Activated T-cell treated with anti-CD3 and anti-CD28 coated beads for 48 hours (primary cell): Measurements from ENCODE around the gene CHMP1B.

Experiments used
- DNase-seq: peaks from one replicate; pipeline ENCODE4 v3.0.0-alpha.2; 2020; ENCODE audit warnings: low read depth

CHMP1B gene, protein sequence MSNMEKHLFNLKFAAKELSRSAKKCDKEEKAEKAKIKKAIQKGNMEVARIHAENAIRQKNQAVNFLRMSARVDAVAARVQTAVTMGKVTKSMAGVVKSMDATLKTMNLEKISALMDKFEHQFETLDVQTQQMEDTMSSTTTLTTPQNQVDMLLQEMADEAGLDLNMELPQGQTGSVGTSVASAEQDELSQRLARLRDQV

DNA sequence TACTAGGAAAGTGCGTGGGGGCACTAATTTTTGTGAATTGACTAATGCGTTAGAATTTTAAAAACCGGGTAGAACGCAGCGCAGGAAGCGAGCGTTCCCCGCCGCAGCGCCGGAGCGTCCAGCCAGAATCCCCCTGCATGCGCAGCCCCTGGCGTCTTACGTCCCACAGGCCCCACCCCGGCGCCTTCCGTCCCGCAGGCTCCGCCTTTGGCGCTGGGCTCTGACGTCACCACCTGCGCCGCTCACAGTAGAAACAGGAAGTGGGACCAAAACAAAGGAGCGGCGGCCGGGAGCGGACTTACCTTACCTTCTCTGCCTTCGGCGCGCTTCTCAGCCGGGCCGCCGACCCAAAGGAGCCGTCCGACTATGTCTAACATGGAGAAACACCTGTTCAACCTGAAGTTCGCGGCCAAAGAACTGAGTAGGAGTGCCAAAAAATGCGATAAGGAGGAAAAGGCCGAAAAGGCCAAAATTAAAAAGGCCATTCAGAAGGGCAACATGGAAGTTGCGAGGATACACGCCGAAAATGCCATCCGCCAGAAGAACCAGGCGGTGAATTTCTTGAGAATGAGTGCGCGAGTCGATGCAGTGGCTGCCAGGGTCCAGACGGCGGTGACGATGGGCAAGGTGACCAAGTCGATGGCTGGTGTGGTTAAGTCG is at the start of gene CHMP1B:
Gene CHMP1B (plus strand): TSS at position 268 of the 660 bp plus-strand sequence. CDS start 99 bp downstream, at position 367.
- peak; percentile 97 for DNase-seq

DNA sequence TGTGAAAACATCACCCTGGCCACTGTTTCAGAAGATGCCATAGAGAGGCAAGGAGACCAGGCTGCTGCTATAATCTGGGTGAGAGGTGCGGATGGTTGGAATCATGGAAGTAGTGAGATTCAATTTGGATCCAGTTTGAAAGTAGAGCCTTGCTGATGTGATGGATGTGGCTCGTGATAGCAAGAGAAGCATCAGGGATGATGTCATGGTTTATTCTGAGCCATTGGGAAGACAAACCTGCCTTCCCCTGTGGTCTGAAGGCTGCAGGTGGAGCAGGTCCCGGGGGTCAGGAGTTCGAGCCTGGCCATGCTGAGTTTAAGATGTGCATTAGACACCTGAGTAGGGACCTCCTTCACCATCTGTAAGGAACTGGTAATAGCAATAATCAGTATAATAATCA is 49.6 kb upstream of the CHMP1B start:
- DNase-seq: no peak

DNA sequence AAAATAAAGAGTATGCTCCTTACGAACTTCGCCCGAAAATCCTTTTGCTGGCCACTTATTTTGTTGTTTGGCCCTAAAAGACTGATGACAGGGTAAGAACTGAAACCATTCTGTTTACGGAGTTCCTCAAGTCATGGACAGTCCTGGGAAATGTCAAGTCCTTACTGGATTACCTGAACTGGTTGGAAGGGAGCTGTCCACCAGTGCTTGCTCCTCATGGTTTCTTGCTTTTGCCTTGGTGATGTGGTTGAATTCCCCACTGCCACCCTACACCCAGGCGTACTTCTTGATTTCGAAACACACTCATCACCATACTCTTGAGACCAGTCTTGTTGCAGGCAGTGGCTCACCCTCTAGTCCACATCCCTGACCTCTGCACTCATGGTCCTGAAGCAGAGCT is 49.1 kb upstream of the CHMP1B start:
- no peak for DNase-seq

DNA sequence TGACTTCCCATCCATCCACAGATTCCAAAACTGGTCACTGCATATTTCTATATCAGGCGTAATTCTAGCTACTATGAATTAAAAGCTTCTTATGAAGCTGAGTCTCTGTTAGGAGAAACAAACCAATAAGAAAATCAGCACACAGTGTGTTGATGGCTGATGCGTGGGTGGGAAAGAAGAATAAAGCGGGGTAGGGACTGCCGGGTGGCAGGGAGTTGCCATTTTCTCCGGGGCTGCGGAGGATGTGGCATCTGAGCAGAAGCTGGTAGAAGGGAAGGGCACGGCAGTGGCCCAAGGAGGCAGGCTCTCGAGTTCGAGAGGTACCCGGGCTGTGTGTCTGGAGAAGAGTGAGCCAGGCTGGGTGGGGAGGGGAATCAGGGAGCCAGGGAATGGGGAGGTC is 48.6 kb upstream of the CHMP1B start:
- DNase-seq: no peak

DNA sequence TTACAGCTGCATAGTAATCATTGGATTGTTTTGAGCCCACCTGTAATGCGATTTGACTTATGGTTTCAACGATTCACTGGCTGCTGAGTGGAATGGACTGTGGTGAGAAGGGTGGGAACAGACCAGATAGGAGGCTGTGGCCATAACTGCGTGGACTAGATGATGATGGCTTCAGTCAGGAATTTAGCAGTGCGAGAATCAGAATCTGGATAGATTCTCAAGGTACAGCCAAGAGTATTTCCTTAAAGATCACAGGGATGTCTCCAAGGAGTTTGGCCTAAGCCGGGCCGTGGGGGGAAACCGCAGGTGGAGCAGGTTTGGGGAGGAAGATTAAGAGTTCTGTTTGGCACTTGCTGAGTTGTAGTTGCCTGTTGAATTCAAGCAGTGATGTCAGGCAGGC is 44.0 kb upstream of the CHMP1B start:
- no peak for DNase-seq

DNA sequence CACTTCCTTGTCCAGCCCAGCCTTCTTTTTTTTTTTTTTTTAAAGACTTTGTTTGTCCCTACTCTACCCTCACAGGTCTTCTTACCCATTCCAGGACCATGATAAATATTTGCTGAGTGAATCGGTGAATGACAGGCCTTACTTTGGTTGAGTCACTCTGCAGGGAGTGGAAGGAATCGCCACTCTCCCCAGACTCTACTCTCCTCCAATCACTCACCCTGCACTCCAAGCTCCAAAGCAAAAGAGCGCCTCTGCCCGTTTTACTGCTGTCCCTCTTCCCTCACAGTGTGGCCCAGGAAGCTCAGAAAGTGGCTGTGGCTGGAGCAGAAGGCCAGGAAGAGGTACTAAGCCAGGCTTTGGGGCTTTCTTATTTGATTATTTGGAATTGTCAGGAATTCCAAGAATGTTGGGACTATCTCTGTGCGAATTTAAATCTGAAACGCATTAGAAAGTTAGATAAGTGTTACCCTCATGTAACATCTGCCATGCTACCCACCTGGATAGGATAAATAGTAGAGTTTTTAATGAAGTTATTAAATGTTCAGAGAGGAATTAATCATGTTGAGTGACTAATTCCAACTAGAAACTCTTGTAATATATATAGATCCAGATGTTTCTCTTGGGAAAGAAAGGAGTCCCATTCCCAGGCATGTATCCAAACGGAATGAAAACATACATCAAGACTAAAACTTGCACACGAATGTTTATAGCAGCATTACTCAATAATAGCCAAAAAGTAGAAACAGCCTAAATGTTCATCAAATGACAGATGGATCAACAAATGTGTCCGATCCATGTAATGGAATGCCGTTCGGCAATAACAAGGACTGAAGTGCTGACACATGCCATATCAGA is 43.0 kb upstream of the CHMP1B start:
- no peak for DNase-seq

DNA sequence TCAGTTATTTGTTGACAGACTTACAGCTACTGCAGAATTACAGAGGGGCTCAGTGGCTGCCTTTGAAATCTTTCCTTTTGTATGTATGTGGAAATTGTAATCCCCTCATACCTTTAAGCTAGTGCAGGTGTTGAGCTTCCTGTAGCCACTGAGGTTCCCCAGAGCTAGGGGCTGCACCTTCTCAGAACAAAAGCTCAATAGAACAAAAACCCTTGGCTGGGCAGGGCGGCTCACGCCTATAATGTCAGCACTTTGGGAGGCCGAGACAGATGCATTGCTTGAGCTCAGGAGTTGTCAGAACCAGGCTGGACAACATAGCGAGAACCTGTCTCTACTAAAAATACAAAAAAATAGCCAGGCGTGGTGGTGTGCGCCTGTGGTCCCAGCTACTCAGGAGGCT is 41.3 kb upstream of the CHMP1B start:
- no peak for DNase-seq

DNA sequence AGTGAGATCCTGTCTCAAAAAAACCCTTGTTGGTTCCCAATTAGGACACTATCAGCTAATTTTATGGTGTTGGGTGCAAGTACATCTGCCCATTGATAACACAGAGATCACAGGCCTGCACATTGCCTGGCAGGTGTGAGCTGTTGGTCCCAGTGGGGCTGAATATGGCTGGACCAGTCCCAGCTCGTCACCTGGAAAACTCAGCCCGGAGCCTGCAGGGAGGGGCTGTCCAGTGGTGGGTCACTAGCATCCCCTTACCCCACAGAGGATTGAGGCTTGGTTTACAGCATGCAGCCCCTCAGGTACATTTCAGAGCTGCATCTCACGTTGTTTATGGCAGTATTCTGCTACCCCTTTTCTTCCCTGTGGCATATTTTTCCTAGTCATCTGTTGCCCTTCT is 40.8 kb upstream of the CHMP1B start:
- DNase-seq: no peak

DNA sequence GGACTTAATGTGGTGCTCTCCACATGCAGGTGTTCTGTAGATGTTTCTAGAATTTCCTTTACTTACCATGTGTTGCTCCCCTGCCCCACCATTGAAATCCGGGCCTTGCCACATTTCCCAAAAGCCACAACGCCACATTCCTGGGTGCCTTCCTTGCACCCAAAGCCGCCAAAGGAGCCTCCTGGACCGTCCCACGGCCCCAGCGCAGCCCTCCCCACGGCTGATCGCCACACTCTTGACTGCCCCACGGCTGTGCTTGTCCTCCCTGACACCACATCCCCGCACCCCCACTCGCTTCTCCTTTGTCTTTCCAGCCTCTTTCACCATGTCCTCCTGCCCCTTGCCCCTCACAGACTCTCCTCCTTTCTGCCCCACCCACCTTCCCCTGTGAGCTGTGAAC is 40.2 kb upstream of the CHMP1B start:
- no peak for DNase-seq

DNA sequence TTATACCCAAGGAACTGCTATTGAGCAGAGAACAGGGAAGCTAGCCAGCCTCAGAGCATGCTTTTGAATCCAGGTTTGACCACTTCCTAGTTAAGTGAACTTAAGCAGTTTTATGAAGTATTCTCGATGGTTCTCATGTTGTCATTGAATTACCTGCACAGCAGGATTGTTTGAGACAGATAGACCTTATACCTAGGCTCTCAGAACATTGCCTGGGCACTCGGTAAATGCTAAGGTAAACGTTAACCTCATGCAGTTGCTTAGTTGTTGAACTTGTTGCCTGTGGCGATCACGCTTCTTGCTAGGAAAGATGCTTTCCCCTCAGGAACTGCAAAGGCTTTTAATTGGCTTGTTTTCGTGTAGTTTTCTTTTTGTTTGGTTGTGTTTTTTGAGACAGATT is 34.0 kb upstream of the CHMP1B start:
- no peak for DNase-seq

DNA sequence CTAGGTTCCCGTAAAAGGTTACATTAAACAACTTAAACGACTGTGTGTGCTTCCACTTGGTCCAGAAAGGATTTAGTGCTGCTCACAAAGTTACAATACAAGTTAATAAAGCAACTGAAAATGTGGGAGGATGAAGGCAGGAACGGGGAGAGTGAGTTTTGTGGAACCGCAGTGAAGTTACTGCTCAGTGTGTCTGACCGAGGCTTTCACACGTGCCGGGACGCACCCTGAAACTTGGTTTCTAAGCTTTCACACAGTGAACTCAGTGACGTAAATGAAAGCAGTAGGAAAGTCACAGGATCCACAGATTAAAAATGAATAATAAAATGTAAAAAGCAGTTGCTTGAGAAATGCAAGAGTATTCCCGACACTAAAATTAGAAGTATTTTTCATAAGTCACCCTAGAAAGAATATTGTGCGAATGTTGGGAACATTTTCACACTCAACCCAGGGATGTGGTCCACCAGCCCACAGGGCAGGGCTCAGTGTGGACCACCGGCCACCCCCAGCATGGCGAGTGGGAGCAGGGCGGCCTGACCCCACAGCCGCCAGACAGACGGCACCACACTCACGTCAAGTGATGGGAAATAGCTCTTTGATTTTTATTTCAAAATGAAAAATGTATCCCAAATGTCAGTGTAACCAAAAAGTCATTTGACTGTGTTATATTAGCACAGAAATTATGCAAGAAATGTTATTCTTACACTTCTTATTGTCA is 32.6 kb upstream of the CHMP1B start:
- no peak for DNase-seq

DNA sequence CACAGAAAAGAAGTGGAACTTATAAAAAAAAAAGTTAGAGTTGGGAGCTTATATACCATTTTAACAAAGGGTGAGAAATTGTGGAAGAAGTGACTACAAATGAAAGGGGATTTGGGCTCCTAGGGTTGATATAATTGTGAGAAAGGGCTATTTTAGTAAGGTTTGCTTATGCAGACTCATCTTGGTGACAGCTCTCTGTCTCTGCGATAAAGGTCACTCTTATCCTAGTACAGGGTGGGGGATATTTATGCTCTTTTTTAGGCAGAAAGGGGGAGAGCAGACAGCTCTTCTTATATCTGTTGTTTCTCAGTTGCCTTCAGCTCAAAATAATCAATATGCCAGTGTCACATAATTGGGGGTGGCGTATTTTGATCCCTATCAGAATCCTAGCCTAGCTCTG is 31.3 kb upstream of the CHMP1B start:
- no peak for DNase-seq

DNA sequence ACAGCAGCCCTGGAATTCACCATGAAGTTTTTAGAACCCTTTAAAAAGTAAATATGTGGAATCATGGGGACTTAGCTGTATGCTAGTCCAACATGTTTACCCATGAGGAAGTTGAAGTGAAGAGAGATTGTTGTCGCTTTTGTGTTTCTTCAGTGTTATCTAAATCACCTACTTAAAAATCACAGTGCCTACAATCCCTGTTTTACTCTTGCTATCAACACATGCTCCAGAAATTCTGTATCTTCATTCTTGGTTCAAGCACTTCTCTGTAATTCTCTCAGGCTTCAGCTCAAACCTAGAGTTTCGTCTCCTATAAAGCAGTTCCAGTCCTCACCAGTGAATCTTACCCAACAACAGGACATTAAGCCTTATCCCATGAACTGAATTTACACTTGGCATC is 30.5 kb upstream of the CHMP1B start:
- no peak for DNase-seq

DNA sequence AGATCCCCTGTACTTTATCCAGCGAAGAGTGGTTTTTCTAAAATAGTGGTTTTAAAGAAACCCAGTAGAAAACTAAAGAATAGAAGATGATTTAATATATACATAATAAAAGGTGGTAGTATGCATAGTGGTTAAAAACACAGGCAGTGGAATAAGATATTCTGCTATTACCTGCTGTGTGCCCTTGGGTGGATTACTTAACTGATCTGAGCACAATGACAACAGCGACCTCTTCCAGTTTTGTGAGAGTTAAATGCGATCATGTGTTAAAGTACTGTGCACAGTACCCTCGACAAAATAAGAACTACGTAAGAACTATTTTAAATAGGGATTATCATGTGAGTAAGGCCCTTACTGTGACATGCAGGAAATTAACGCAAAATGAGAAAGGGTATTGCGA is 30.0 kb upstream of the CHMP1B start:
- DNase-seq: no peak

DNA sequence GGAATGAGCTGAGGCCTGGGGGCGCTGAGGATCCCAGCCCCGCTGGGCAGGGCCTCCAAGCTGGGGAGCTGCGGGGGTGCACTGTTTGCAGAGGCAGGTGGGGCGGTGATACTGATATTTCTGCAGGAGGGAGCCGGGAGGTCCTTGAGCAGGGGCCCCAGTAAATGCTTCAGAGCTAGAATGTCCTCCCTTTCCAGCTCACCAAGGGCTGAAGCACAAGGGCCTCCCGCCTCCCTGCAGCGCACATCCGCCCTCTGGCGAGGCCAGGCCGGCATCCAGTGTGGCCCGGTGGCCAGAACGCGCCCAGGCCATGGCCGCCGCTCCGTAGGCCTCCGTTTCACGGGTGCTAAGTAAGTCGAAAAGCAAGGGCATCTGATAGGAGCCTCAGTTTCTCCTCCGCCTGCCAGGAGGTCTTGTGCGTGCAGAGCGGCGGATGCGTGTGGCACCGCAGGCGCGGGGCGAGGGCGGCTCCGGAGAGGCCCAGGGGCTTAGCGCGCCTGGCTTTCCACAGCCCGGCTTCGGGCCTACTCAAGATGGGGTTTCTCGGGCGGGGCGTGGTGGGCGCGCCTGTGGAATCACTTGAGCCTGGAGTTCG is 29.5 kb upstream of the CHMP1B start:
- no peak for DNase-seq

DNA sequence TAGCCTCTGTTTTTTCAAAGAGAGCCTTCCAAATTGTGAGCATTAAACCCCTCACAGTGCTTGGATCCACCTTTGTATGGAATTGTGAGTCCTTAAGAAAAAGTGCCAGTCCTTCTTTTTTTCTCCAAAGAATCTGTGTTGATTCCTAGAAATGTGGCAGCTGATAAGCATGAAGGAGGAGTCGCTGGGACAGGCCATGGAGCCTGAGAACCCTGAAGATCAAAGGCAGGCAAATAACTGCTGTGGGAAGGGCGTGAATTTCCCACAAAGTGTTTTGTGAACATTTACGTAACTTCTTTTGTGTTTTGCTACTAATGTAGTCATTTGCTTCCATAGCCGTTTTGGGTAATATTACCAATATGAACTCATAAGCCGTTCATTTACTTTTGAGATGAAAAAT is 27.7 kb upstream of the CHMP1B start:
- no peak for DNase-seq

DNA sequence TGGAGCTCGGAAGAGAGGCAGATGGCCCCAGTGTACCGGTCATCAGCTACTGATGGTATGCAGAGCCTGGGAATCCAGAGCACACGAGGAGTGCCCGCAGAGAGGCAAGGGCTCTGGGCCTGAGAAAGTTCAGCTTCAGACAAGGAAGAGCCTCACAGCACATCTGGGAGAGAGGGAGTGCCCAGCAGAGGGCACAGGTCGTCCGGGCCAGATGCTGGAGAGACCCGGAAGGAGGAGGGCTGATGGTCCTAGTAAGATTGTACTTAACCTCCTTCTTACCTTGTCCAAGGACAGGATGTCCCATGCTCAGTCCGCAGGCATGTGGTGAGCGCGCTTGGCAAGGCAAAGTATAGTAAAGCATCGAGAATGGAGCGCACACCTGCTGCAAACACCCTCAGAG is 24.4 kb upstream of the CHMP1B start:
- DNase-seq: no peak

DNA sequence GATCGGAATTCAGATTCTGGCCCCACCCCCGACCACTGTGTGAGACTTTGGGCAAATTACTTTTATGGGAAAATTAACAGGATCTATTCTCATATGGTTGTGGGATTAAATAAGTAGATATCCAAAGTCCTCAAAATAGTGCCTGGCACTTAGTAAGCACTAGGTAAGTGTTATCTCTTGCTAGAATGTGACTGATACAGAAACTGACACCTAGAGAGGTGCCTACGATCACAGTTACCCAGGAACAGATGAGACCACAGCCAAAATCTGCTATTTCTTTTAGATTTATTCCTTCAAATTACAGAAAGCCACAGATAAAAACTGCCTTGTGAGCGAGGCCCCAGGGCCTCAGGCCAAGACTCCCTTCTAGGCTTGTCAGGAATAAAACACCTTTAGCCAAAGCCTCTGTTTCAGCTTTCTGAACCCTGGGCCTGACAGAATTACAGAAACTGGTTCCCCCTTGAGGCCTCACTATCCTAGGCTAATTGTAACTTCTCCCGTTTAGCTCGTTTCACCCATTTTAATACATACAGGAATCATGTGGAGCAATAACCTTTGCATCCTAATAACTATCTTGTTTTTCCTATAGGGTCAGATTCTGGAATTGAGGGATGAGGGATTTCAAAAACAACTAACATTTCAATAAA is 22.3 kb upstream of the CHMP1B start:
- no peak for DNase-seq

DNA sequence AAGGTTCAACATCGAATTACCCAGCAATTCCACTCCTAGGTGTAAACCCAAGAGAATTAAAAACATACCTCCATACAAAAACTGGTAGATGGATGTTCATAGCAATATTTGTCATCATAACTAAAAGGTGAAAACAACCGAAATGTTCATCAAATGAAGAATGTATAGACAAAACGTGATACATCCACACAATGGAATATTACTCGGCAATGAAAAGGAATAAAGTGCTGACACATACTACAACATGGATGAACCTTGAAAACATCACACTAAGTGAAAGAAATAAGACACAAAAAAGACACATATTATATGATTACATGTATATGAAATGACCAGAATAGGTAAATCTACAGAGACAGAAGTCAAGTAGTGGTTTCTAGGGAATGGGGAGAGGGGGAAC is 20.6 kb upstream of the CHMP1B start:
- no peak for DNase-seq

DNA sequence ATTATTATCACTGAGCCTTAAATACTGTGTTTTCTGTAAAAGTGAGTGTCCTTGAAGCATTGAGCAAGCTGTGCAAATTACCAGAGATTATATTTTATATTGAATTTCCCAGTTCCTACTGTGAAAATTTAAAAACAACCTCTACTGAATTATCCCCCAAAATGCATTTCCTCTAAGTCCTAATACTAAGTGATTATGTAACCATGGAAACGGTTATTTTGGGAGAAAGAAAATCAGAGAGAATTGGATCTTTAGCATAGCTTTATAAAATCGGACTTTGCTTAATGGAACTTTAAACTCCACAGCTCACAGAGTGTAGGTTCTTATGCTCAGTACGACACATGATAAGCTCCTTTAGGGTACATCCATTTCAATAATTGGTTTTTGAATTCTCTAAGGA is 19.3 kb upstream of the CHMP1B start:
- no peak for DNase-seq

DNA sequence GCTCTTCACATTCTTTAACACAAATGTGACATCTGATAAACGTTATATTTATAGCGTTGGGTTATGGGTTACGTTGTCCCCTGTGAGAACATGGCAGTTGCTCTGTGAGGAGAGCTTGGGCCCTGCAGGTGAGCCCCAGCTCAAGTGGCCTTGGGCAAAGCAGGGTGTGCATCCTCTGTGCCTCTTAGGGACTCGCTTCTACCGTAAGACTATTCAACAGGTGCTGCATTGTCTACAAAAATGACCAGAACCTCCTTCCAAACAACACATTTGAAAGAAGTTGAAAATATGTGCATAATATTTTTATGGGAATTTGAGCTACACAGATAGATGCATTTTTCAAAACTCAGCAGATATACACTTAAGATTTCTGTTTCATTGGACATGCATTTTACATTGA is 16.4 kb upstream of the CHMP1B start:
- DNase-seq: no peak

DNA sequence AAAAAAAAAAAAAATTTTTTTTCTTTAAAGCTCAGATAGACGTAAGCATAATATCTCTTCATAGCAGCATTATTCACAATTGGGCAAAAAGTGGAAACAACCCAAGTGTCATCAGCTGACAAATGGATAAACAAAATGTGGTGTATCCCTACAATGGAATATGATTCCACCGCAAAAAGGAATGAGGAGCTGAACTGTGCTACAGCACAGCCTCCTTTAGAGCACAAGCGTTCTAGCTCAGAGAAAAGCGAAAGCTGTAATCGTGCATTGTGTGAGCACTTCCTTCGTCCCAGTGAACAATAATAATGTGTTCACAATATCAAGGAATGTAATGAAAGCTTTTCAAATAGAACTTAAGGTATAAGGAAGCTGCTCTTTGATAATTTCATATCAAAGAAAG is 11.7 kb upstream of the CHMP1B start:
- DNase-seq: no peak
